Measurements from ENCODE around the gene RHOV.

RHOV gene

GRCh38 chr15:40846841-40847222, 27.2 kb downstream of the RHOV start:
- DNase-seq (ENCODE audit: low read depth in 2 of 3, low spot score in 1 of 3), result no peak

- DNase-seq (ENCODE audit: low read depth in 2 of 3, low spot score in 1 of 3), result no peak
Observed at GRCh38 chr15:40845511-40846284, 28.3 kb downstream of the RHOV start.

GRCh38 chr15:40845036-40845435, 29.0 kb downstream of the RHOV start:
- no peak for DNase-seq (ENCODE audit: low read depth in 2 of 3, low spot score in 1 of 3)

GRCh38 chr15:40844696-40845030, 29.4 kb downstream of the RHOV start:
- peak in 2 of 3 donors; percentile 22 to 32 for DNase-seq (ENCODE audit: low read depth in 2 of 3, low spot score in 1 of 3)

- peak; percentile 54 to 71 (median 57) for DNase-seq (ENCODE audit: low read depth in 2 of 3, low spot score in 1 of 3)
Observed at GRCh38 chr15:40843885-40844695, 29.9 kb downstream of the RHOV start, which contains the start of gene SPINT1. Gene SPINT1 (plus strand): TSS chr15:40844048. CDS start chr15:40844555, 507 bp downstream.

GRCh38 chr15:40843261-40843884, 30.7 kb downstream of the RHOV start:
- DNase-seq (ENCODE audit: low read depth in 2 of 3, low spot score in 1 of 3), result no peak

- DNase-seq (ENCODE audit: low read depth in 2 of 3, low spot score in 1 of 3), result no peak
Observed at GRCh38 chr15:40841741-40842140, 32.3 kb downstream of the RHOV start.

GRCh38 chr15:40838756-40839155, 35.3 kb downstream of the RHOV start:
- no peak for DNase-seq (ENCODE audit: low read depth in 2 of 3, low spot score in 1 of 3)

GRCh38 chr15:40836020-40836419, 38.0 kb downstream of the RHOV start:
- no peak for DNase-seq (ENCODE audit: low read depth in 2 of 3, low spot score in 1 of 3)

- DNase-seq (ENCODE audit: low read depth in 2 of 3, low spot score in 1 of 3), result no peak
Observed at GRCh38 chr15:40832903-40833302, 41.1 kb downstream of the RHOV start.

- DNase-seq (ENCODE audit: low read depth in 2 of 3, low spot score in 1 of 3), result no peak
Observed at GRCh38 chr15:40831861-40832260, 42.2 kb downstream of the RHOV start.

GRCh38 chr15:40830884-40831283, 43.1 kb downstream of the RHOV start:
- no peak for DNase-seq (ENCODE audit: low read depth in 2 of 3, low spot score in 1 of 3)

GRCh38 chr15:40829115-40829514, 44.9 kb downstream of the RHOV start:
- DNase-seq (ENCODE audit: low read depth in 2 of 3, low spot score in 1 of 3), result no peak

GRCh38 chr15:40828447-40829036, 45.5 kb downstream of the RHOV start, which contains the start of gene PPP1R14D:
Gene PPP1R14D (minus strand): TSS chr15:40828708. CDS start chr15:40828641, 67 bp downstream.
- no peak for DNase-seq (ENCODE audit: low read depth in 2 of 3, low spot score in 1 of 3)

GRCh38 chr15:40826423-40827075, 47.5 kb downstream of the RHOV start:
- DNase-seq (ENCODE audit: low read depth in 2 of 3, low spot score in 1 of 3), result no peak

- no peak for DNase-seq (ENCODE audit: low read depth in 2 of 3, low spot score in 1 of 3)
Observed at GRCh38 chr15:40825661-40826422, 48.2 kb downstream of the RHOV start.

GRCh38 chr15:40823572-40824343, 50.3 kb downstream of the RHOV start:
- DNase-seq (ENCODE audit: low read depth in 2 of 3, low spot score in 1 of 3), result no peak
